Heart right ventricle (tissue), 16 donors: ENCODE data around the gene PVALEF. TPM values are rescaled to one million over a fixed set of nuclear protein-coding genes. Genes with fewer than 3 reads are reported as not detected.

ENCODE experiments used
- ATAC-seq, 8 donors: fragments of 200-7000 bp; cut with Tn5 transposase; one replicate each; pipeline ENCODE4 v1.9.1; 2020; ENCODE audit warnings: mild to moderate bottlenecking in 8 of 8, moderate library complexity in 8 of 8, moderate number of reproducible peaks in 1 of 8
- DNase-seq, 2 donors: peaks; one replicate each; pipeline ENCODE4 v3.0.0-alpha.2; 2020
- H3K27ac ChIP-seq, 10 donors: fragments of 200-600 bp; sonication (generic) in 2 of 10; one replicate each; pipeline versions ENCODE4 v1.5.0 to v1.8.0; 2020 to 2022; ENCODE audit warnings: mild to moderate bottlenecking in 3 of 10
- H3K27me3 ChIP-seq, 7 donors: fragments of 200-600 bp; one replicate each; pipeline ENCODE4 v1.8.0; 2021 to 2022; ENCODE audit warnings: mild to moderate bottlenecking in 2 of 7
- H3K36me3 ChIP-seq, 9 donors: fragments of 200-600 bp; sonication (generic) in 1 of 9; one replicate each; pipeline versions ENCODE4 v1.5.0 to v1.8.0; 2020 to 2022; ENCODE audit warnings: mild to moderate bottlenecking in 2 of 9
- H3K4me1 ChIP-seq, 9 donors: fragments of 200-600 bp; sonication (generic) in 1 of 9; one replicate each; pipeline versions ENCODE4 v1.5.0 to v1.8.0; 2020 to 2022; ENCODE audit warnings: mild to moderate bottlenecking in 4 of 9
- H3K4me3 ChIP-seq, 10 donors: fragments of 200-600 bp; sonication (generic) in 2 of 10; one replicate each; pipeline versions ENCODE4 v1.5.0 to v1.8.0; 2020 to 2022; ENCODE audit warnings: mild to moderate bottlenecking in 7 of 10, moderate library complexity in 2 of 10
- H3K9me3 ChIP-seq, 11 donors: fragments of 200-600 bp in 10 of 11; sonication (generic) in 2 of 11; one replicate each; pipeline versions ENCODE4 v1.5.0 to v1.8.0; 2013 to 2022; ENCODE audit warnings: mild to moderate bottlenecking in 2 of 11, control low read depth in 1 of 11, moderate library complexity in 1 of 11
- CTCF ChIP-seq, 9 donors: fragments of 200-600 bp; sonication (generic) in 2 of 9; IDR thresholded peaks; one replicate each; pipeline versions ENCODE4 v1.5.0 to v1.8.0; 2021 to 2022; ENCODE audit warnings: antibody characterized with exemption in 9 of 9, mild to moderate bottlenecking in 5 of 9, moderate library complexity in 1 of 9
- WGBS, 2 donors: extraction: QIAGEN DNeasy Blood & Tissue Kit; methylation state at CpG; one replicate each; pipeline ENCODE4 v1.1.7; 2013; ENCODE audit warnings: inconsistent platforms in 1 of 2; 5-methylcytosine and 5-hydroxymethylcytosine counted together
- intact Hi-C, 10 donors: fragments of 100-400 bp; cut with DNase I; formaldehyde crosslinking; loops; one replicate each; pipeline versions ENCODE4 v1.11.1 to v1.14.2; 2022
- polyA plus RNA-seq, 2 donors: library from polyadenylated mRNA; stranded (reverse); fragments of 200-250 nt; gene quantifications; one replicate each; pipeline ENCODE4 v1.2.3, GENCODE V29; 2013
- total RNA-seq, 10 donors: library from RNA; stranded (reverse); fragmentation: NEBNext Ultra II Directional in 3 of 10; extraction: Animal tissue kit (Norgen Biotek cat#: 25700) in 3 of 10; gene quantifications; one replicate each; pipeline versions ENCODE4 v1.2.1 to v1.2.4, GENCODE V29; 2021 to 2023
- donor health status: Arrhythmogenic right ventricular cardiomyopathy.
- donor health status: ischemic (EF 13 %, LVEDD 7.1; RV severe dilation, severe dysfunction).
- donor health status: healthy with polysubstance abuse.
- donor health status: DM: no; HTN: yes; CAD: no.
- donor health status: DM: no; HTN: no; CAD: no.
- donor health status: ischemic (EF 25% LVEDD 6.9; RV normal size, moderate dysfunction).
- donor health status: ischemic (EF 25% LVEDD 5.7; RV mildly dilated, moderate dysfunction).
- donor health status: healthy.
- donor health status: DM: yes; HTN: yes; CAD: no.
- donor health status: Ischemic cardiomyopathy.
- donor health status: ischemic (EF 35%, LVEDD 5.7; RV mildly dilated, moderate dysfunction).
- donor health status: nonischemic (EF 11% LVEDD 7.7; RV severe dilation, severe dysfunction).
- donor health status: DM: yes; HTN: yes; CAD: no.
- donor health status: PGD.
- donor health status: ischemic (EF 29% LVEDD 5.4; RV normal size, mild dysfunction).
- donor health status: nonischemic (EF 23%, LVEDD 6.1; RV moderate dilation, normal function).

Gene PVALEF
- total and polyA plus RNA-seq, 12 donors, result not detected

- Histone ChIP-seq H3K36me3 (peaks cover 0 to 40% (median 0%) of the 10 kb centered on the region in 9 donors), H3K27ac (no peak overlapping the region), H3K9me3 (no peaks in the 10 kb centered on the region), H3K27me3 (no peaks in the 10 kb centered on the region), H3K4me3 (no peak overlapping the region), H3K4me1 (peaks cover 0 to 40% (median 15%) of the 10 kb centered on the region in 9 donors)
- no peak for TF ChIP-seq CTCF (IDR thresholded peaks at IDR 0.05)
- ATAC-seq (no peak), DNase-seq (no peak)
- 95% methylated on average over 18 of the region's 18 CpGs for WGBS, 2 donors
- intact Hi-C loops, result loop anchor here in 5 of 10 donors (1.0 to 10.0 kb wide), 4 partner anchors 57 to 185 kb away; no protein-coding TSS in a partner anchor
These were observed 34.9 kb downstream of the PVALEF start for GRCh38 chr17:81200201-81200600.

GRCh38 chr17:81200695-81201580 lies 35.6 kb downstream of the PVALEF start:
- Histone ChIP-seq H3K4me1 (peaks cover 0 to 33% (median 9%) of the 10 kb centered on the region in 9 donors), H3K27ac (no peak overlapping the region), H3K36me3 (peaks cover 0 to 43% (median 0%) of the 10 kb centered on the region in 9 donors), H3K27me3 (no peaks in the 10 kb centered on the region), H3K9me3 (no peaks in the 10 kb centered on the region), H3K4me3 (no peak overlapping the region)
- WGBS, 2 donors, result 78 to 84% methylated on average over 27 of the region's 27 CpGs
- TF ChIP-seq CTCF (IDR thresholded peaks at IDR 0.05), result peak; percentile 36 to 71 (median 66)
- intact Hi-C loops, result loop anchor here in 5 of 10 donors (1.0 to 10.0 kb wide), 4 partner anchors 58 to 186 kb away; no protein-coding TSS in a partner anchor
- ATAC-seq (peak in 7 of 8 donors; percentile 15 to 70 (median 63)), DNase-seq (peak in 1 of 2 donors; percentile 66)

GRCh38 chr17:81202318-81202717 lies 37.0 kb downstream of the PVALEF start:
- H3K9me3 ChIP-seq, result no peaks in the 10 kb centered on the region
- H3K27ac ChIP-seq, result no peak overlapping the region
- H3K27me3 ChIP-seq, result no peaks in the 10 kb centered on the region
- peaks cover 0 to 54% (median 0%) of the 10 kb centered on the region in 9 donors for H3K36me3 ChIP-seq
- no peak overlapping the region for H3K4me3 ChIP-seq
- ATAC-seq (no peak), DNase-seq (no peak)
- H3K4me1 ChIP-seq, result peaks cover 0 to 19% (median 0%) of the 10 kb centered on the region in 9 donors
- WGBS, 2 donors, result 95 to 97% methylated on average over 10 of the region's 10 CpGs
- intact Hi-C loops, result loop anchor here in 2 of 10 donors (5.0 to 10.0 kb wide), 2 partner anchors 60 to 188 kb away; no protein-coding TSS in a partner anchor
- no peak for TF ChIP-seq CTCF (IDR thresholded peaks at IDR 0.05)

- no peaks in the 10 kb centered on the region for H3K9me3 ChIP-seq
- no peak for DNase-seq
- no peak overlapping the region for H3K27ac ChIP-seq
- no peak for ATAC-seq
- TF ChIP-seq CTCF (IDR thresholded peaks at IDR 0.05), result no peak
- peaks cover 0 to 48% (median 0%) of the 10 kb centered on the region in 9 donors for H3K36me3 ChIP-seq
- peaks cover 0 to 11% (median 0%) of the 10 kb centered on the region in 9 donors for H3K4me1 ChIP-seq
- no peaks in the 10 kb centered on the region for H3K27me3 ChIP-seq
- intact Hi-C loops, result loop anchor here in 2 of 10 donors (5.0 to 10.0 kb wide), 2 partner anchors 61 to 188 kb away; no protein-coding TSS in a partner anchor
- WGBS, 2 donors, result 92 to 97% methylated on average over 20 of the region's 20 CpGs
- H3K4me3 ChIP-seq, result no peak overlapping the region
These were observed 37.8 kb downstream of the PVALEF start for GRCh38 chr17:81203136-81203535.
